HG03159 (cell line): ENCODE results near the gene SNX3.

ENCODE experiments used
- ATAC-seq: cut with Tn5 transposase; IDR thresholded peaks from one replicate; pipeline ENCODE4 v1.9.1; 2021; ENCODE audit warnings: mild to moderate bottlenecking, moderate library complexity; ENCODE audit not compliant: unreplicated experiment

SNX3 gene

DNA sequence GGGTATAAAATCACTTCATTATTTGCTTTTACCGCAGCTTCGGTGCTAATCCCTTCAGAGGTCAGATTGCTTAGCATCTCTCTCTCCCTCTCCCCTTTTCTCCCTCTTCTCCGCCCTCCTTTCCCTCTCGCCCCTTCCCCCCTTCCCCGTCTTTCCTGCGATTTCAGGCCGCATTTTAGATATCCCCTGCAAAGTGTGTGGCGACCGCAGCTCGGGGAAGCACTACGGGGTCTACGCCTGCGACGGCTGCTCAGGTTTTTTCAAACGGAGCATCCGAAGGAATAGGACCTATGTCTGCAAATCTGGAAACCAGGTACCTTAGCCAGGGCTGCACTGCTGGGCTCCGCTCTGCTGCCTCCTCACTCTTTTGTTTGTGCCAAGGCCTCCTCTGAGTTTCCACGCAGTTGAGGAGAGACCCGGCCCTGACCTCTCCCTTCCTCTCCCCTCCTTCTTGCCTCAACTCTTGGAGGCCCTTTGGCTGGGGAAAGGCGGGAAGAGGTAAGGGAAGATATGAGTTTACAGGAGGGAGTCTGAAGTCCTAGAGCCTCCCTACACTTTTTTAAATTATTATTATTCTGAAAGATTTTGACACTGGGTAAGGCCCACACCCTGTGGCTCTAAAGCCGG lies 89.4 kb downstream of the SNX3 start:
- no peak for ATAC-seq

DNA sequence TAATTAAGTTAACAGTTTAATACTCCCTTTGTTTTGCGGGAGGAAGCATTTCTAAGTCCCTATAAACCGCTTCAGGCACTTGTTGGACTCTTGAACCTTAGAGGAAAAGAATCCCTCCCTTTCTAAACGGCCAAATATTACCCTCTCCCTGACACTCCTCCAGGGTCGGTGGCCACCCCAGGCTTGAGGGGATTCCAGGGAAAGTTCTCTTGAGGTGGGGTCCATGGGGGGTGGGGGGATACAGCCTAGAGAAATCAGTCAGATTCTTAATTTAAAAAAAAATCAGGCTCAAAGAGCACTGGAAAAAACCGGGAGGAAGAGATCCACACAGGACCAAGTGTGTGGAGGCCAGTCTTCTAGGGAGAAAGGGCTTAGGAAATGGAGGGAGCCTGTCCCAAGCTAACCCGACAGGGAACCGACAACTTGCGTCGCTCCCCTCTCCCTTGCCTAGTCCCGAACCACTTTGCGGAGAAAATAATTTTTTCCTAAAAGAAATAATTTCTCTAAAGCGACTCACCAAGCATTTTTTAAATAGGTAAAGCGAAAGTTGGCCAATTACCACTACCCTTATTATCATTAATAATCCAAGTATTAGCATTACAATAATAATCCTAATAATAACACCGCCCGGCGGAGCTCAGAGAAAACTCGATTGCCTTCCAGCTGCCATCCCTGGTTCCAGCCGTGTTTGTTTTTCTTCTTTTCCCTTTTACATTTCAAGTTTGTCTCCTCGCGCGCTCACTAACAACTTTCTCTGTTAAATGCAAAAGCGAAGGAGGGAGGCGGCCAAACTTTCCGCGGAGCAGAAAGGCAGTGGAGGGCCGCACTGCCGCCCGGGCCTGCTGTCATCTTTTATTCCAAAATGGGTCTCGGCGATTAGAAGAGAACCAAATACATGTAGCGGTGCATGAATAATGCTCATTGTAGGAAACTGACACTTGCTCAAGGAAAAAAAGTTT lies 90.2 kb downstream of the SNX3 start:
- ATAC-seq, result no peak

DNA sequence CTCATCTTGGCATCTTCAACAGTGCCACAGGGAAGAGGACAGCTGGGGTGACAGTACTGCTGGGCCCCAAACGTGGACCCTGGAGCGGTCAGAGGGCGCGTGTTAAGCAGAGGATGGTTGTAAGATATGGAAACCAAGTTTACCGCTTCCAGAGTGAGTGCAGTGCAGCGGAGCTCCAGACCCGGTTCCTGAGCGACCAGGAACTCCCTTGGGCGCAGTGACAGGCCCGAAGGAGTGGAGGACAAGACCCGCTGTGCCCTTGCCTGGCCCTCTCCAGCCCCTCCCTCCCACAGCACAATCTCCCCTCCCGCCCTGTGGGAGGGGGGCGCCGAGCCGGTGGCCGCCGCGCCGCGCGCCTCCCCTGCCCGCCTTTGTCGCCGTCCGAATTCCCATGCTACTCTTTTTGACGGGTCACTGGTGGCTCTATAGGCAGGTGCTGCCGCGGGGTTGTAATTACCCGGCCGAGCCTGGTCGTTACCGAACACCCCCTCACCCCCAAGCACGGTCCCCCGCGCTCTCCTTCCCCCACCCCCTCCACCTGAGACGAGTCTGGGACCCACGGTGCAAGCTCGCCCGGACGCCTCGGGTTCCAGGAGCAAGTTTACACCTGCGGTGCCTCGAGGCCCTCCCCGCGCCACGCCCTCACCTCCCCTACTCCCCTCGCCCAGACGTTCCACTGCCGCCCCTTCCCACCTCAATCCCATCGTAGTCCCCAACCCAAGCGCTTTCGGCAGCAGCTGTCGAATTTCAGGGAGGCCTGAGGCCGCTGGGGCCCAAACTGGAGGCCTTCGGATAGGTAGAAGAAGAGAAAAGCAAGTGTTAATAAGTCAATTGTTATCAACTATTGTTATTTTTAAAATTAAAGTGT lies 91.1 kb downstream of the SNX3 start:
- no peak for ATAC-seq

- ATAC-seq, result no peak
These were observed 92.1 kb downstream of the SNX3 start for GRCh38 chr6:108168501-108169463.

DNA sequence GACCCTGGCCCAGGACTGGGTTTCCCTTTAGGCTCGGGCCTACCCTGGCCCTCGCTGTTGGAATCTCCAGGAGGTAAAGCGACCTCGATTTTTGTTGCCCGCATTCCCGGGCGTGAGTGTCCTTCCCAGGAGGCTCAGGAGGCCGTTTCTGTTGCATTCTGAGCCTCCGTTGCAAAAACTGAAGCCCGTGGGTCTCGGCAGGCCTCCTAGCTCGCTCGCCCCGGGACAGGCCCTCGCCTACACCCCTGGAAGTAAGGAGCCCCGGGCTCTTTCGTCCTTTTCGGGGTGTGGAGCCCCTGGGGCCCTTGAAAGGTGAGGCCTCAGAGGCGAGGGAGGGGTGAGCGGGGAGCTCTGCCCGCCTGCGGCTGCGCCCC lies 92.8 kb downstream of the SNX3 start:
- no peak for ATAC-seq

DNA sequence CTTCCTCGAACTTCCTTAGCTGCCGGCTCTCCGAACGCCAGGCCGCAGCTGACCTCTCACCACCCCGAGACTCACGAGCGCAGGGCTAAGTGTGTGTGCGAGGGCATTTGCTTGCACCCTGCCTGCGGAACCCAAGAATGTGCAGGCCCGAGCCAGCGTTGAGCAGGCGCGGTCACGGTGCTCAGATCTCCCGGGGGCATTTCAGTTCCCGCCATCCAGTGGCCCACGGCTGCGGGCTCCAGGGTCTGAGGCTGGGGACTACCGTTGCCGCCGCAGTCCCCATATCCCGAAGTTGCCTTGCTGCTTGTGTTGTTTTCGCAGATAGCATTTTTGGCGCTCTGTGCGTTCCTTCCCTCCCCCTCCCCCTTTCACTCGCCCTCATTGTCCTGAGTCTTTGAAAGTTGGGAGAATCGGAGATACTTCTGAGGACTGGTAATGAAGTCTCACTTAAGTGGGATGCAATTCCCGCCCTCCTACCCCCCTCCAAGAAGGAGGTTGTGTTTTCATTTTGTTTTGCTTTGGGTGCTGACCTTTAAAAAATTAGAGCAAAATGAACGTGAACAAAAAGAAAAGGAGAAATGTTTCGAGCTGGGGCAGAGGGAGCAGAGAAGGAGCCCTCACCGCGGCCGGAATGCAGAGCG lies 93.3 kb downstream of the SNX3 start:
- ATAC-seq, result no peak

DNA sequence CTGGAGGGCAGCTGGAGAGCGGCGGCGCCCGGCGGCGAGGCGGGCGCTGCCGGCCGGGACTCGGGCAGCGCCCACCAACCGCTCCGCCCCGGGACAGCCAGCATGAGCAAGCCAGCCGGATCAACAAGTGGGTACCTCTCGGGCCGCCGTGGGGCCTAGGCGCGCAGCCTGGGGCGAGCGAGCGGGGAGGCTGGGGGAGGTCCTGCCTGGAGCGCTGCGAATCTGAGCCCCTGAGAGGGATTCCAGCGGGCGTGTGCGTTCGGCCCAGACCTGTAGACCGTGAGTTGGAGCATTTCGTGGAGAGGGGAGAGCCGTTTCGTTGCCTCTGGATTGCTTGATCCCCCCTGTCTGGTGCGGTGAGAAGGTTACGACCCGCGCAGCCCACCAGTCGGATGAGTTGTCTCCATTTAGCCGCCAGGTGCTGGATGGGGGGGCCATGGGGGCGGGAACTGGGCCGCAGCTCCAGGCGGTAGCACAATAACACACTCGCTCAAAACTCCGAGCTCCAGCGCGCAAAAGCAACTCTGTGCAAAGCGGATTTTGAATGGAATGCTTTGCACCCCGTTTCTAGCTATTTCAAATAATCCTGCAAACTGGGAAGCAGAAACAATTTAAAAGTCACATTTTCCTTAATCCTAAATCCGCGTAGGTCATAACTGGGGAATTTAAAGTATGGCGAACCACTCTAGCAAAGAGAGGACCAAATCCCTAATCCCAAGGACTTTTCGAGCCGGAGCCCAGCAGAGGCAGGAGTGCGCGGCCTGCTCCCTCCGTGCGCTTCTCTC lies 94.0 kb downstream of the SNX3 start:
- no peak for ATAC-seq

DNA sequence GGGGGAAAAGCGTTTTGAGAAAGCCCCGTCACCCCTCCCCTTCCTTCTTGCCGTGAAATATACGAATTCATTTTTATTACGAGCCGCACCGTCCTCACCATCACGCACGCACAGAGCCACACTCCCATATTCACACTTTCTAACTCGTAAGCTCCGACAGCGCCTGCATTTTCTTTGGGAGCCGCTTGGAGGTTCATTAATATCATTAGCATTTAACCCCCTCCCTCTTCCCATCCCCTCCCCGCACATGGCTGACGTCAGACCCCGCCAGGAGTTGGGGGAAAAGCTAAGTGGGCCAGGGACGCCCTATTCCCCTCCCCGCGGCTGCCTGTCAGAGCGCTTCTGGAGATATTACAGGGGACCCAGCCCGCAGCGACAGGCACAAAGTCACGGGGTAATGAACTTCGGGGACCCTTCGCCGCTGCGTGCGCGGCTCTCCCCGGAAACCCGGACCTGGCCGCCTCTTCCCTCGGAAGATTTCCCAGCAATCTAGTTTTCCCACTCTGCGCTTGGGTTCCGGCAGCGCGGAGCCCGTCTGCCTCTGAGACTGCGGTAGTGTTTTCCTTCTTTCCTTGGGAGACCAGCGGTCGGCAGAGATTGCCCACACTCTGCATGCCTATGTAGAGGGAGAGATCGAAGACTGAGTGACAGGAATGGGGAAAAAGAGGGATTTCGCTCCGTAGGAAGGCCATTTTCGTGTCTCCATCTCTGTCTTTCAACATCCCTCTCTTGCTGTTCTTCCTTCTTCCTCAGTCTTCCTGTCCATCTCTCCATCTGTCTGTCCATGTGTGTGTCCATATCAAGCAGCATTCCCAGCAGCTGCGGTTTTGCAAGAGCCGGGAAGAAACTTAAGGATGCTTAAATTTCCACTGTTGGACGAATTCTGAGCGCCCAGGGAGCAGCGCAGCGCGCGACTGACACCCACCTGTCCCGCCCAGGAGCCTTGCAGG lies 94.9 kb downstream of the SNX3 start, which contains the start of gene NR2E1:
NR2E1 (plus strand) TSS at position 309 of the 950 bp plus-strand sequence. CDS start 744 bp downstream, outside the sequence.
- no peak for ATAC-seq

DNA sequence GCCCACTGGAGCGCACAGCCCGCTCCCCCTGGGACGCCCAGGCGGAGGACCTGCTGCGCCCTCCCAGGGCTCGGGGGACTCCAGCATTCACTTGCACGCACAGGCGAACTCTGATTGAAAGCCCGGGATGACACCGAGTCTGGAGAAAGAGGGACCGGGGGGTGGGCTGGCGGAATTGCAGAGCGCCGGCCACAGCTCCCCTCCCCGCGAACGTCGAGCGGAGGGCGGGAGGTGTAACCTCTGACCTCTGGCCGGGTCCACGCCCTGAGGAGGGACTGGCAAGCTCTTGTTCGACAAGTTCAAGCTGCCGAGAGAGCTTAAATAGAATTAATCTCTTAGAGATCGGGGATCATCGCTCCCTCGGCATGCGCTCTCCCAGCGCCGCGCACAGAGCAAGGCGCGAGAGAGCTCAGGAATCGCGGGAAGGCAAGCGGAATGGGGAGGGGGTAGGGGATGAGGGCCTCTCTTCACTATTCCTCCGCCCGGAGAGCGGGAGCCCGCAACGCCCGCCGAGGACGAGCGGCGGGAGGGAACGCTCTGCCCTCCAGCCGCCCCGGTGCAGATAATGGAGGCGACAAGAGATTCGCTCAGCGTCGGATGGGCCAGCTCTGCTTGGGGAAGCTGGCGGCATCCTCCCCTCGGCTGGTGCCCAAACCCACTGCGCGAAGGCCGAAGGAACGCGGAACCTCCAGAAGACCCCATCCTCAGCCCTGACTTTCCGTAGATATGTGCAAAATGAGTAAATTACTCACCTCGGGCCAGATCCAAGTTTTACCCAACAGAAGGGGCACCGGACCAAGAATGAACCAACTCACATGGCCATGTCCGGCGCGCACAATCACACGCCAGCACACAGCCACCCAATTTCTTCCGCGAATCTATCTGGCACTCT lies 95.8 kb downstream of the SNX3 start:
- no peak for ATAC-seq

DNA sequence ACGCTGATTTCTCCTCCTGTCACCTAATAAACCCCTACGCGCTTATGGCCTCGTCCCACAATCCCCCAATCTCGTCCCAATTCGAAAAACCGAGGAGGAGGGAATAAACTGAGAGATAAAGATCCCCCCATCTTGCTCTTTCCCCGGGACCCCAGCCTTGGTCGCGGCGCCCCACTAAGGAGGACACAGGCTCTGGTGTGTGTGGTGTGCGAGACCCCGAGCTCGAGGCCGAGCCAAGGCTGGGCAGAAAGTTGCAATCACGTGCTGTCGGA lies 96.4 kb downstream of the SNX3 start:
- no peak for ATAC-seq

DNA sequence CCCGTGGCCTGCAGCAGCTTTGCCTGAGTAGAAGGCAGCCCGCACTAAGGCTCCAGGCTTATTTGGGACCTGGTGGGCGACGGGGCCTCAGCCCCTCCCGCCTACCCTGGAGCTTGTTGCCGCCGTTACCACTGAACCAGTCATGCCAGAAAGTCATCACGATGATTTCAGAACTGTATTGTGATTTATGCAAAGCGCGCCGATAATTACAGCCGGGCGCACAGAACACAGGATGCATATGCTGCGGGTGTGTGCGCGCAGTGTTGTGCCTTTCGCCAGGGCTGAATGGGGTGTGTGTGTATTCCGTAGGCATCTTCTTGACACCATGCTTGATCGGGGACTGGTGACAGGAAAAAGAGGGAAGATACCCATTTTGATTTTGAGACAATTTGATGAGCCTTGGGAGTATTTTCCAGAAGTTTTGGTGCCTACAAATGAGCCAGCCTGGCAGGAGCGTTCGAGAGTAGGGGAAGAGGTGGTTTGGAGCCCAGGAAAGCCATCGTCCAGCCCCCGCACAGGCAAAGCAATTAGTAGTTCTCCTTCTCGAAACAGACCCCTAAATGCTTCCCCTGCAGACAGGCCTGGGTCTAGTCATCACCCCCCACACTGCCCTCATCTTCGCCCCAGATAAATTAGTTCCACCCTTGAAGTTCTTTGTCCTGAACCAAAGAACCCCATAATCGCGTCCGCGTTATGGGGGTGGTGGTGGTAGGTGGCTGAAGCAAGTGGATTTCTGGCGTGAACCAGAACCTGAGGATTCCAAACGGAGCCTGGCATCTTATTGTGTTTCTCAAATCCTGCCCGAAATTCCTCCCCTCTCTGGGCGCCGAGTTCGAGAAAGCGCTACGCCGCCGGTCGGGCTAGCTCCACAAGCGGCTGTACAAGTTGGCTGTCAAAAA lies 96.9 kb downstream of the SNX3 start:
- ATAC-seq, result no peak

DNA sequence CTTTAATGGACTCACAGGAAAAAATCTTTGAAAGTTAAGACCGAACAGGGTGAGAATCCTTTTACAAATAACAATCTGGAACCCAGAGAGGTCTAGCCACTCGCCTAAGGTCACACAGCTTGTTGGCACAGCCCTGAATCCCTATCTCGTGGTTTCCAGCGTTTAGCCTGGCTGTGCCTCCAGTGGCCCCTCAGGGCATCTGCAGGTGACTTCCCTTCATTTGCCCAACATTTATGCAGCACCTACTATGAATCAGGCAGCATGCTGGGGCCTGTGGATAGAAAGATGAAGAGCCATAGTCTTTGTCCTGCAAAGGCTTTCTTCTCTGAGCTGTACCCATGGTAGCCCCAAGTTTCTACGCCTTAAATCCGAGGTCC lies 97.6 kb downstream of the SNX3 start:
- no peak for ATAC-seq

DNA sequence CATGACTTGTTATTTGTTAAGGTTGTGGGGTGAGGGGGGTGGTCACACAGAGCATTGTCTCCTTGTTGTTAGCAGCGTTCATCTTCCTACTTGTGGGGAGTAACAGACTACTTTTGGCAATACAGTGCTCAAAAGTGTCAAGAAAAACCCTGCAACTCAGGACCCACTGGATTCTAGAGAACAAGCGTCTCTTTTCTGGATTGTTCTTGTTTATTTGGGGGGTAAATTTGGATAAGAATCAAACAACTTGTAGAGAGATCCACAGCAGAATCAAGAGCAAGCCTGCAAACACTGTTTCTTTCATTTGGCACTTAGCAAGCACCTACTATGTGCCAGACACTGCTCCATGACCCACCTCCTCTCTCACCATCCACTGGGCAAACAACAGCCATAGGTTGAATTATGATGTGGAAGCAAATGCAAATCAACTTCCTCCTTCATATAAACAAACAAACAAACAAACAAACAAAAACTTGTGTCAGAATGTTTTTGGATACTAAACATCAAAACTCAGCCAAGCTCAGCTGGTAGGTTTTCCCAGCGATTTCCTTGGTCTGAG lies 99.0 kb downstream of the SNX3 start:
- no peak for ATAC-seq
